Colonic mucosa (tissue), 4 donors: ENCODE data around the gene EVL. TPM values are rescaled to one million over a fixed set of nuclear protein-coding genes. Genes with fewer than 3 reads are reported as not detected.

Experiments used
- DNase-seq: peaks from one replicate; pipeline ENCODE4 v3.0.0-alpha.2; 2020
- H3K27ac ChIP-seq: fragments of 200-600 bp; one replicate; pipeline ENCODE4 v1.8.0; 2021
- H3K27me3 ChIP-seq: fragments of 200-600 bp; one replicate; pipeline ENCODE4 v1.8.0; 2021
- H3K36me3 ChIP-seq: fragments of 200-600 bp; one replicate; pipeline ENCODE4 v1.8.0; 2021
- H3K4me1 ChIP-seq: fragments of 200-600 bp; one replicate; pipeline ENCODE4 v1.8.0; 2021; ENCODE audit warnings: mild to moderate bottlenecking
- H3K4me3 ChIP-seq: fragments of 200-600 bp; one replicate; pipeline ENCODE4 v1.8.0; 2021
- H3K9ac ChIP-seq, 2 donors: one replicate each; pipeline ENCODE4 v1.7.0; 2013; ENCODE audit warnings: control low read depth in 2 of 2, low read depth in 2 of 2, low read length in 2 of 2
- H3K9me3 ChIP-seq: fragments of 200-600 bp; one replicate; pipeline ENCODE4 v1.8.0; 2021
- CTCF ChIP-seq: fragments of 200-600 bp; IDR thresholded peaks from one replicate; pipeline ENCODE4 v1.8.0; 2022; ENCODE audit warnings: antibody characterized with exemption, mild to moderate bottlenecking
- intact Hi-C: fragments of 100-400 bp; cut with DNase I; formaldehyde crosslinking; loops from one replicate; pipeline ENCODE4 v1.14.1; 2022
- total RNA-seq, 2 donors: library from RNA; stranded (reverse); fragmentation: NEBNext Ultra II Directional in 1 of 2; extraction: Animal tissue kit (Norgen Biotek cat#: 25700) in 1 of 2; gene quantifications; one replicate each; pipeline ENCODE4 v1.2.1, GENCODE V29; 2021
- donor health status: healthy.
- donor health status: DM: no; HTN: no; CAD: no.
- donor health status: DM: no; HTN: no; CAD: no.

Gene EVL
- total RNA-seq, 2 donors from 2014 or later: 13.7 to 15.4 TPM

DNA sequence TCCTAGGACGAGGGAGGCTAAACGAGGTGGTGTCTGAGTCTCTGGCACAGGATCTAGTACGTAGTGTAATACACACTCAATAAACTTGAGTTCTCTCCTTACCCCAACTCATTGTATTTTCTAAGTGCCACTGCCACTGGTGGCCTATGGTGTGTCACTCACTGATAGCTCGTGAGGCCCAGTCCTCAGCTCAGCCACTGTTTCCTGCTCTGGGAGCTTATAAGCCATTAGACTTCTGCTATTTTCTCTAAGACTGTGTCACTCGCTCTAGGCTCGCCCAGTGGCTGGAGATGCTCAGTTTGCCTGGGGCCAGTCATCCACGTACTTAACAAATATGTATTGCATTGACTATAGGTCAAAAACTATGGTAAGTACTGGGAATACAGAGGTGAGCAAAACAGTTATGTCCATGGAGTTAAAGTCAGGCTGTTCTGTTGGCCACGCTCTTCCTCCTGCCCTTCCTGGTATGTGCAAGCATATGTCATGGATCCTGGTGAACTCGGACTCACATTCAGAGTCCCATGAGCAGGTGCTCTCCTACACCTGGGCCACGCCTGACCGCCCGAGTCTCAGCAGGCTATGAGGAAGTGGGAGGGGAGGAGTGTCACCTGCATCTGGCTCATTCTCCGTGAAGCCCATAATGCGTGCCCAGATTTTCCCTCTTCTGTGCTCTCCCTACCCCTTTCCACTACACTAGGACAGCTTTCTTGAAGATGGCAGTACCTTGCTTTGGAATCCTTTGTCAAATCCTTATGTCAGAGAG lies 52.6 kb downstream of the EVL start:
- Histone ChIP-seq H3K27ac (no peak overlapping the region), H3K4me3 (no peak overlapping the region), H3K9me3 (no peaks in the 10 kb centered on the region), H3K4me1 (no peaks in the 10 kb centered on the region), H3K27me3 (no peaks in the 10 kb centered on the region), H3K36me3 (no peaks in the 10 kb centered on the region), H3K9ac (no peak overlapping the region)
- intact Hi-C loops: no loop called here
- peak; percentile 65 for DNase-seq
- no peak for TF ChIP-seq CTCF

DNA sequence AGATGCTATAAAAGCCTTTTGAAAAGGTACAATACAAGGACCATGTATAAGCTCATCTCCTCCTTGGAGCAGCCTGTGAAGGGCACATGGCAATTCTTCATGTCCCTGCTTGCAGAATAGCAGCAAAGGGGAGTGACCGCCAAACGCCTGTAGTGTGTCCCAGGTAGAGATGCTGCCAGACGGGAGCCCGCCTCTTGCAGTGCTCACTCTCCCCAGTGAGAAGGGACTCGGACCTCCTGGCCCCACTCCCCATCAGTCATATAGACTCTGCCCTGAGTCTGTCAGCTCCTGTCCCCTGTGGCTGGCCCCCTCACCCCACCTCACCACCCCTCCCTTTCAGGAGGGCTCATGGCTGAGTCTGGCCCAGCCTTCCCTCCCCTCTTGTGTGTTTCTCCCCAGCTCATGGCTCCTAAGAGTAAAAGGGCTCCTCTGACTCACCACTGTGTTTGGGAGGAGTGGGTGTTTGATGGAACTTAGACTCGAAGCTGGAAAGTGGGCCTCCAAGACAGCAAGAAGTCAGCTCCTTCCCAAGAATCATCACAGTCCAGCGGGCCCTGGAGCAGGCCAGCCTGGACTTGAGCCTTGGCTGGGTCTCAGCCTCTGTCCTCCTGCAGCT lies 53.3 kb downstream of the EVL start:
- Histone ChIP-seq H3K36me3 (no peaks in the 10 kb centered on the region), H3K27me3 (no peaks in the 10 kb centered on the region), H3K4me1 (no peaks in the 10 kb centered on the region), H3K4me3 (no peak overlapping the region), H3K27ac (no peak overlapping the region), H3K9me3 (no peaks in the 10 kb centered on the region), H3K9ac (no peak overlapping the region)
- DNase-seq: no peak
- intact Hi-C loops: no loop called here
- no peak for TF ChIP-seq CTCF

- Histone ChIP-seq H3K4me1 (no peaks in the 10 kb centered on the region), H3K9ac (no peak overlapping the region), H3K27ac (no peak overlapping the region), H3K27me3 (no peaks in the 10 kb centered on the region), H3K9me3 (no peaks in the 10 kb centered on the region), H3K36me3 (no peaks in the 10 kb centered on the region), H3K4me3 (no peak overlapping the region)
- intact Hi-C loops: no loop called here
- TF ChIP-seq CTCF: no peak
- DNase-seq: no peak
Measured at GRCh38 chr14:100119251-100119650, 54.0 kb downstream of the EVL start.

DNA sequence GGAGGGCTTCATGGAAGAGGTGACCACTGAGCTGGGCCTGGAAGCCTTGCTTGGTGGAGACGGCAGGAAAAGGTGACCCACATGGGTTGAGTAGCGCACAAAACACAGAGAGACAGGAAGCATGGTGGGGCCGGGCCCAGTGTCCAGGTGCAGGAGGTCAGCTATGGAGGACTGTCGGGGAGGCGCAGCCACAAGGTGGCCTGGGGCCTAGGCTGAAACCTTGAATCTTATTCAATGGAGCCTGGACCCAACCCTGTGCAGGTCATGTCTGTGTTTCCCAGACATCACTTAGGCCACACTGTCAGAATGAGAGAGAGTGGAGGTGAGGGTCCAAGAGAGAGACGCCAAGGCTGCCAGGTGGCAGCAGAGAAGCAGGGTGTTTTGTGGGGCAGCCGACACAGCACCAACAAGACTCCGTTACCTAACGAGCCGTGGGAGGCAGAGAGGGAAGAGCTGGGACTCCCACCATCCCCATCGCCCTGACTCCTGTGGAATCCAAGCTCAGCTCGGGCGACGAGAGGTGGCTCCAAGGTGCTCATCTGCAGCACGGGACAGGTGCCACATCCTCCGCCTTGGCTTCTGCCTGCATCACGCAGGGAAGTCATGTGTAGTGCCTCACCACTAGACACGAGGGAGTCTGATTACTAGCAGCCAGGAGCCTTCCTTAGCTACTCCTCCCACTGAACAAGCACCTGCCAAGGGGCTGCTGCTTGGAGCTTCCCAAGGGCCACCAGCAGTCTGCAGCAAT lies 55.5 kb downstream of the EVL start:
- intact Hi-C loops: loop anchor here (5.0 kb wide), 1 partner anchor 72 kb away; no protein-coding TSS in a partner anchor
- TF ChIP-seq CTCF: no peak
- Histone ChIP-seq H3K27me3 (no peaks in the 10 kb centered on the region), H3K9ac (no peak overlapping the region), H3K36me3 (no peaks in the 10 kb centered on the region), H3K27ac (no peak overlapping the region), H3K4me1 (no peaks in the 10 kb centered on the region), H3K9me3 (no peaks in the 10 kb centered on the region), H3K4me3 (no peak overlapping the region)
- DNase-seq: no peak

- DNase-seq: no peak
- H3K36me3 ChIP-seq: no peaks in the 10 kb centered on the region
- H3K27ac ChIP-seq: no peak overlapping the region
- H3K9me3 ChIP-seq: no peaks in the 10 kb centered on the region
- no peak overlapping the region for H3K9ac ChIP-seq
- H3K4me3 ChIP-seq: no peak overlapping the region
- no peaks in the 10 kb centered on the region for H3K4me1 ChIP-seq
- H3K27me3 ChIP-seq: no peaks in the 10 kb centered on the region
- intact Hi-C loops: loop anchor here (5.0 kb wide), 1 partner anchor 70 kb away; no protein-coding TSS in a partner anchor
- no peak for TF ChIP-seq CTCF
Measured at GRCh38 chr14:100121643-100122480, 56.6 kb downstream of the EVL start.
